Fibroblast of pulmonary artery (primary cell): Measurements from ENCODE around the gene F10.

Experiments
- DNase-seq: peaks from one replicate; pipeline ENCODE4 v3.0.0-alpha.2; 2010; ENCODE audit warnings: low read depth
- H3K4me3 ChIP-seq: replicated peaks from 2 replicates; pipeline ENCODE4 v1.5.1; 2011; ENCODE audit warnings: low read depth, mild to moderate bottlenecking, control low read depth, low read length, moderate library complexity
- TF ChIP-seq, protein P1 (sequence below): IDR thresholded peaks from 2 replicates; pipeline ENCODE4 v1.5.1; 2011; ENCODE audit warnings: mild to moderate bottlenecking, control low read depth, low read length, inconsistent platforms; ENCODE audit errors: missing control alignments

F10 gene

DNA sequence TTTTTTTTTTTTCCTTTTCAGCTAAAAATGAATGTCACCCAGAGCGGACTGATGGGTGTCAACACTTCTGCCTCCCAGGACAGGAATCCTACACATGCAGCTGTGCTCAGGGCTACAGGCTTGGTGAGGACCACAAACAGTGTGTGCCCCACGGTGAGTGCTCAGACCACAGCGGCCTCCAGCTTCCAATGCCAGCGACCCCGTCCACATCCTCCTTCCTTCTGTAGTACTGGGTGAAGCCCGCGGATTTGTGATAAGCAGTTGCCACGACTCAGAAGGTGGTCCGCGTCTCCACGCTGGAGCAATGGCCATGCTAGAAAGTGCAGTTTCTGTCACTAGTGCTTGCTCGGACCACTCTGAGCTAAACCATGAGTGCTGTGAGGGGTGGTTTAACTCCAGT lies 41.9 kb downstream of the F10 start:
- TF ChIP-seq, protein P1, sequence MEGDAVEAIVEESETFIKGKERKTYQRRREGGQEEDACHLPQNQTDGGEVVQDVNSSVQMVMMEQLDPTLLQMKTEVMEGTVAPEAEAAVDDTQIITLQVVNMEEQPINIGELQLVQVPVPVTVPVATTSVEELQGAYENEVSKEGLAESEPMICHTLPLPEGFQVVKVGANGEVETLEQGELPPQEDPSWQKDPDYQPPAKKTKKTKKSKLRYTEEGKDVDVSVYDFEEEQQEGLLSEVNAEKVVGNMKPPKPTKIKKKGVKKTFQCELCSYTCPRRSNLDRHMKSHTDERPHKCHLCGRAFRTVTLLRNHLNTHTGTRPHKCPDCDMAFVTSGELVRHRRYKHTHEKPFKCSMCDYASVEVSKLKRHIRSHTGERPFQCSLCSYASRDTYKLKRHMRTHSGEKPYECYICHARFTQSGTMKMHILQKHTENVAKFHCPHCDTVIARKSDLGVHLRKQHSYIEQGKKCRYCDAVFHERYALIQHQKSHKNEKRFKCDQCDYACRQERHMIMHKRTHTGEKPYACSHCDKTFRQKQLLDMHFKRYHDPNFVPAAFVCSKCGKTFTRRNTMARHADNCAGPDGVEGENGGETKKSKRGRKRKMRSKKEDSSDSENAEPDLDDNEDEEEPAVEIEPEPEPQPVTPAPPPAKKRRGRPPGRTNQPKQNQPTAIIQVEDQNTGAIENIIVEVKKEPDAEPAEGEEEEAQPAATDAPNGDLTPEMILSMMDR: no peak
- no peak overlapping the region for H3K4me3 ChIP-seq
- no peak for DNase-seq

DNA sequence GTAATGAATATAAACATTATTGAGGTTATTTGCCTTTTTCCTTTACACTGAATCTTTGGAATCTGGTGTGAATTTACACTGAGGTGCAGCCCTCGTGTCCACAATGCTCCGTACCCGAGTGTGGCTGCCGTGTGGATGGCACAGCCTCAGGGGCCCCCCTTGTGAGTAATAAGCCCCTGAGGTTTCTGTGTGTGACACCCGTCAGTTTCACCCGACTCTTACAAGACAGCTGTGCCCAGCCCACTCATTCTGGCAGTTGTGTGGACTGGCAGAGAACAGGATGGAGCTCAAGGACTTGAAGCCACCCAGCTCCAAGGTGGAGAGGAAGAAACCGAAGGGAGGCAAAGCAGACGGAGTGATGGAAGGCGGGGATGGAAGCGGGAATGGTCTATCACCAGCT lies 43.7 kb downstream of the F10 start:
- TF ChIP-seq, protein P1: no peak
- no peak for DNase-seq
- H3K4me3 ChIP-seq: no peak overlapping the region

DNA sequence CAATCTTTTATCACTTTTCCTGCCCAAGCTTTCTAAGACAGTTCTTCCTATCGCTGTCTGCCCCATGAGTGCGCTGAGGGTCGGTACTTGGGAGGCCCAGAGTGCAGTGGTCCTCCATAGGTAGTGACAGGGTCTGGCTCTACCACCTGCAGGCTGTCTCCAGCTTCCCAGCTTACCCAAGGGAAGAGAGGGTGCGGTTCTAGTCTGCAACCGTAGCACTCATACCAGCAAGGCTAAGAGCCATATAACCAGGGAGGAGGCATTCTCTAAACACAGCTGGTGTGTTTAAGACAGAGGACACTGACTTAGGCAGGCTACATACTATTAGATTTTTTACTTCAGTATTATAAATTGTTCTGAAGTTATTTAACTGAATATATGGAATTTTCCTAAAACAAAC lies 44.1 kb downstream of the F10 start:
- TF ChIP-seq, protein P1: no peak
- no peak for DNase-seq
- H3K4me3 ChIP-seq: no peak overlapping the region

DNA sequence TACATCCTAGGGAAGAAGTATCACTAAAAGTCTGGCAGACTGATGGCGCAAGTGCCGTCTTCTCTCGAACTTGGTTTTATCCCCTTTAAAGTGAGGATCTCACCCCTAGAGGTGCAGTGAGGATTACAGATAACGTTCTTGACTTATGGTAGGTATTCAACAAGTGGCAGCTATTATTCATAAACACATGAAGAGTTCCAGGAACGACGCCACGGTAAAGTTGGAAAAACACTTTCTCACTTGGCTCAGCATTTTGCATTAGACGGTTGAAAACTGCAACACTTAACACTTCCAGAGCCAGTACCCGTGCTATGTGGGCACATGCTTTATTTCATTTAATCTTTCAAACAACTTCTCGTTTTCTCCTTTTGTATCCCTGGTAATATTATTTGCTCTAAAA lies 44.6 kb downstream of the F10 start:
- DNase-seq: no peak
- TF ChIP-seq, protein P1: no peak
- H3K4me3 ChIP-seq: no peak overlapping the region

- DNase-seq: no peak
- no peak overlapping the region for H3K4me3 ChIP-seq
- TF ChIP-seq, protein P1: no peak
These were observed 45.0 kb downstream of the F10 start for GRCh38 chr13:113167575-113167974.

DNA sequence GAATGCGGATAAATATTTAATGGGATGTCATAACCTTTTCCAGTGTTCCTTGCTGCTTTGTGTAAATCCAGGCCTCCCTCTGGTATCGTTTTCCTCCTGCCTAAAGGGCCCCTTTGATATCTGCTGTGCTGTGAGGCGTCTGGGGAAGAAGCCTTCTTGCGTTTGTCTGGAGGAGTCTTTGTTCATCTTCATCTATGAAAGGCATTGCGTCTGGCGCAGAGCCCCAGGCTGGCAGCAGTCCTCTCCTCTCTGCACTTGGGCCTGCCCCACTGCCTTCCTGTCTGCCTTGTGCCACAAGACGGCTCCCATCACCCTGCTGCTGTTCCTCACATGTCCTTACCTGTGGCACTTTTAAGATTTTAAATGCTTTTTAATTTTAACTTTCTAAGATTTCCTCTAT lies 45.6 kb downstream of the F10 start:
- H3K4me3 ChIP-seq: no peak overlapping the region
- DNase-seq: no peak
- TF ChIP-seq, protein P1: no peak
